Measurements from ENCODE around the gene OR2T33.

The OR2T33 gene

GRCh38 chr1:248239478-248239877, 38.3 kb downstream of the OR2T33 start:
- ATAC-seq (ENCODE audit: low read depth) (no peak), DNase-seq (ENCODE audit: low spot score) (no peak)
- Histone ChIP-seq H3K36me3 (ENCODE audit: low read depth) (no peaks in the 10 kb centered on the region), H3K9me3 (ENCODE audit: severe bottlenecking) (no peaks in the 10 kb centered on the region), H3K4me1 (ENCODE audit: insufficient read depth, poor library complexity, severe bottlenecking) (no peaks in the 10 kb centered on the region), H3K4me3 (ENCODE audit: severe bottlenecking) (no peak overlapping the region), H3K27ac (ENCODE audit: poor library complexity, severe bottlenecking) (no peak overlapping the region), H3K27me3 (ENCODE audit: insufficient read depth, poor library complexity, severe bottlenecking) (no peaks in the 10 kb centered on the region)
- no peak for TF ChIP-seq CTCF (IDR thresholded peaks at IDR 0.05; ENCODE audit: poor library complexity, severe bottlenecking)

- H3K36me3 ChIP-seq (ENCODE audit: low read depth), result no peaks in the 10 kb centered on the region
- no peak for TF ChIP-seq CTCF (IDR thresholded peaks at IDR 0.05; ENCODE audit: poor library complexity, severe bottlenecking)
- ATAC-seq (ENCODE audit: low read depth) (no peak), DNase-seq (ENCODE audit: low spot score) (no peak)
- H3K4me1 ChIP-seq (ENCODE audit: insufficient read depth, poor library complexity, severe bottlenecking), result no peaks in the 10 kb centered on the region
- no peaks in the 10 kb centered on the region for H3K27me3 ChIP-seq (ENCODE audit: insufficient read depth, poor library complexity, severe bottlenecking)
- no peaks in the 10 kb centered on the region for H3K9me3 ChIP-seq (ENCODE audit: severe bottlenecking)
- H3K4me3 ChIP-seq (ENCODE audit: severe bottlenecking), result no peak within 1 kb of the TSS
- no peak within 1 kb of the TSS for H3K27ac ChIP-seq (ENCODE audit: poor library complexity, severe bottlenecking)
These were observed 46.7 kb downstream of the OR2T33 start, which contains the start of gene OR2M4 for GRCh38 chr1:248231117-248231516. Gene OR2M4 (plus strand): TSS chr1:248231417. CDS start chr1:248238929, 7,512 bp downstream.

- TF ChIP-seq CTCF (IDR thresholded peaks at IDR 0.05; ENCODE audit: poor library complexity, severe bottlenecking), result no peak
- H3K36me3 ChIP-seq (ENCODE audit: low read depth), result no peaks in the 10 kb centered on the region
- ATAC-seq (ENCODE audit: low read depth) (no peak), DNase-seq (ENCODE audit: low spot score) (no peak)
- H3K9me3 ChIP-seq (ENCODE audit: severe bottlenecking), result no peaks in the 10 kb centered on the region
- no peaks in the 10 kb centered on the region for H3K27me3 ChIP-seq (ENCODE audit: insufficient read depth, poor library complexity, severe bottlenecking)
- H3K27ac ChIP-seq (ENCODE audit: poor library complexity, severe bottlenecking), result no peak overlapping the region
- no peaks in the 10 kb centered on the region for H3K4me1 ChIP-seq (ENCODE audit: insufficient read depth, poor library complexity, severe bottlenecking)
- no peak overlapping the region for H3K4me3 ChIP-seq (ENCODE audit: severe bottlenecking)
These were observed 48.3 kb downstream of the OR2T33 start for GRCh38 chr1:248229360-248229908.

- TF ChIP-seq CTCF (IDR thresholded peaks at IDR 0.05; ENCODE audit: poor library complexity, severe bottlenecking), result no peak
- no peaks in the 10 kb centered on the region for H3K9me3 ChIP-seq (ENCODE audit: severe bottlenecking)
These were observed 52.2 kb downstream of the OR2T33 start for GRCh38 chr1:248225537-248225936.

More at GRCh38 chr1:248225537-248225936, 52.2 kb downstream of the OR2T33 start:
- Histone ChIP-seq H3K4me1 (ENCODE audit: insufficient read depth, poor library complexity, severe bottlenecking) (no peaks in the 10 kb centered on the region), H3K4me3 (ENCODE audit: severe bottlenecking) (no peak overlapping the region), H3K27me3 (ENCODE audit: insufficient read depth, poor library complexity, severe bottlenecking) (no peaks in the 10 kb centered on the region), H3K36me3 (ENCODE audit: low read depth) (no peaks in the 10 kb centered on the region), H3K27ac (ENCODE audit: poor library complexity, severe bottlenecking) (no peak overlapping the region)
- ATAC-seq (ENCODE audit: low read depth) (no peak), DNase-seq (ENCODE audit: low spot score) (no peak)

All from RWPE2 (cell line).